GM18526 (cell line): ENCODE measurements around the gene KRT13.

Experiments
- POLR2A ChIP-seq: IDR thresholded peaks from 3 replicates; pipeline ENCODE4 v1.6.1; 2011; ENCODE audit not compliant: insufficient read length; ENCODE audit errors: extremely low read depth

KRT13 gene

DNA sequence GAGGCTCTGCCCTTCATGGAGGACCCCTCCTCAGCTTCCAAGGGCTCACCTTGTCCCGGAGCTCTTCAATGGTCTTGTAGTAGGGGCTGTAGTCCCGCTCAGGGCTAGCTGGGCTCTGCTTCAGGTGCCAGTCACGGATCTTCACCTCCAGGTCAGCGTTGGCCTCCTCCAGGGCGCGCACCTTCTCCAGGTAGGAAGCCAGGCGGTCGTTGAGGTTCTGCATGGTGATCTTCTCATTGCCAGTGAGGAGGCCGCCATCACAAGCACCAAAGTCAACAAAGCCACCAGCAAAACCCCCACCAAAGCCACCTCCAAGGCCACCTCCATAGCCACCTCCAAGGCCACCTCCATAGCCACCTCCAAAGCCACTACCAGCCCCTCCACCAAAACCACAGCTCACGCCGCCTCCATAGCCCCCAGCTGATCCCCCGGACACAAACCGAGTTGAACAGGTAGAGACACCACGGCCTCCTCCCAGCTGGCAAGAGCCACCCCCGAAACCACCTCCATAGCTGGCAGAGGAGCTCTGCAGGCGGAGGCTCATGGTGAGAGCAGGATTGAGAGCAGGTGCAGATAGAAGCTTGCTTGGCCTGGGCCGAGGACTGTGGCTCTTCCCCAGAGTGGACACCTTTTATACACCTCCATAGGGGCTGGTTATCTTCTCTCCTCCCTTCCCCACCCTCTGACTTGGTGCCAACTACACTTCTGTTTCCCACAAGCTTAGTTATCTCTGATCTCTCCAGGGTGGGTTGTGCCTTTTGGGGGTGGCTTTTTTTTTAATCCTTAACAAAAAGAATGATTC lies at the start of gene KRT13:
Gene KRT13 (minus strand): TSS at position 606 of the 802 bp plus-strand sequence. CDS start 62 bp downstream, at position 544.
- no peak for TF ChIP-seq POLR2A

DNA sequence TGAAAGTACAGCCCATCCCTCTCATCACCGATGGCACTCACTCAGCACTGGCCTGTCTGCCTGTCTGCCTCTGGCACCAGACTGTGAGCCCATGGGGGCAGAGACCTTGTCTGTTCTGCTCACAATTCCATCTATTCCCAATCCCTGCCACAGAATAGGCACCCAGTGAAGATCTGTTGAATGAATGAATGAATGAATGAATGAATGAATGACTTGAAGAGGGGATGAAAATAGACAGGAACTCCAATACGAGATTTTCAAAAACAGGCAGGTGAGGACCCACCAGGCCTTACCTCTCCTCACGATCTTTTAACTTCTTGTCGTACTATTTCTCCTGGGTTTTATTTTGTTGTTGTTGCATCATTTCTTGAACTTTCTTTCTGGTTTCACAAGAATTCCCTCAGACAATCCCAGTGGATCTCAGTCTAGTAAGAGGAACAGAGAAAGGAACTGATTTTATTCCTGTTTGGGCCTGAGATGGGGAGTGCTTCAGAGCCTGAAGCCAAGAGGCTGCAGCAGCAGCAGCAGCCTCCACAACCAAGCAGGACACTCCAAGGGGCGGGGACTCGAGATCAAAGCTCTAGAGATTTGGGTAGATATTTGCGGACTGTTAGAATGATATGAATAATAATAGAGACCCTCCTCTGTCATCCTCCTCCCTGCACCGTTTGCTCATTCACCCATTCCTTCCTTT lies 48.7 kb upstream of the KRT13 start:
- TF ChIP-seq POLR2A, result no peak

DNA sequence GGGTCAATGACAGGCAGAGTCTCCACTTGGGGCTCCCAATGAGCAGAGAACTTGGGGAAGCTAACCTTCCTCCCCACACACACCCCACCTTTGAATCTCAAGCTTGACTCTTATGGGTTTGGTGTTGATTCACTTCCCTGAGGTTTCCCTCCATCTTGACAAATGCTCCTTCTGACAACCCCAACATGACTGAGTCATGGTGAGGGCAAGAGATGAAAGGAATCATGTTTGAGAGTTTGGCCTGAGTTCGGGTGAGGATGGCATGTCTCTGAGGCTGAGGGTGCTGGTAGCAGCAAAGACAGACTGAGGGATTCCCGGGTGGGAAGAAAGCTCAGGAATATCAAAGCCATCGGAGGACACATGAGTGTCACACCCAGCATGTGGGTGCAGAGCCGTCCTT lies 47.8 kb upstream of the KRT13 start:
- TF ChIP-seq POLR2A, result no peak

DNA sequence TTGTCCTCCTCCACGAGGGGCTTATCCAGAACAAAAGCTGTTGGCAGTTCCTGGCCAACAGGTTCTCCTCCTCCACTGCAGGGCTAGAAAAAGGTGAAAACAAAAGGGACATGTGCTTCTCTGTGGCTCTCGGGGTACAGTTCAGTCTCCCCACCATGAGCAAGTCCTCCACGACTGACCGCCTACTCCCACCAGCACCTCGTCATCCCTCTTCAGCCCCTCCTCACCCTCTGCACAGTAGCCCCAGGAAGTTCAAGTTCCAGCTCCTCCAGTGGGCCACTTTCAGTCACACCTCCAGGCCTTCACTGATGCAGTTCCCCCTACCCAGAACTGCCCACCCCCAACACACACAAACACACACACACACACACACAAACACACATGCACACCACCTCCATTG lies 47.0 kb upstream of the KRT13 start:
- no peak for TF ChIP-seq POLR2A

DNA sequence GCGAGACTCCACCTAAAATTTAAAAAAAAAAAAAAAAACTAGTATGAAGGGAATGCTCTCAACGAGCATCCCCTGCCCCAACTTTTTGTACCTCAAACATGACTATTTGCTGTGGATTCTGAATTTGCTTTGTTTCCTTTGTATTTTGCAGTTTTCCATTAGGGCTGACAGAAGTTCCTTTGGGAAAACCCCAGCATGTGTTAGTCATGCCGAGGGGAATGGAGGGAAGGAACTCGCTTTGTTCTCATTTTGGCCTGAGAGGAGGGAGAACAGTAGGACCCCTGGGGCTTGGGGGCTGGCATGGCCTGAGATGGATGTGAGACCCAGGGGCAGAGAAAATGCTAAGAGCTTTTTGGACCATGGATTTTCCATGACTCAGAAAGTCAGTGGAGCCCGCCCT lies 46.0 kb upstream of the KRT13 start:
- no peak for TF ChIP-seq POLR2A

DNA sequence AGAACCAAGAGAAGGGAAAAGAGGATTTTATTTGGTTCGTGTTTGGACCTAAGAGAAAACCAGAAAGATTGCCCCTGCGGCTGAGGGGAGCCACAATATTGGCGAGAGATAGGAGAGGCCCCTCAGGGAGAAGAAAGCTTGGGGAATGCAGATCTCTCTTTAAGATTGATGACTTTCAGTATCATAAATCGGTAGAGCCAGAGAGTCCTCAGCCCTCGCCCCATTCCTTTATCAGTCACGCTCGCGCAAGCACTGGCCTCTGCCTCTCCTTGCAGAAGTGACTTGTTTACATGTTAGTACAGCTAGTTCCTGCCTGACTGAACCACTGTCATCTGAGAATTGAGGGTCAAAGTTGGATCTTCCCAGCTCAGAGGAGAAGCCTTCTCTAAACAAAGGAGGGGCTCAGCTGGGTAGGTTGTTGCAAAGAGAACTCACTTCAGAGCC lies 44.2 kb upstream of the KRT13 start:
- TF ChIP-seq POLR2A, result no peak

DNA sequence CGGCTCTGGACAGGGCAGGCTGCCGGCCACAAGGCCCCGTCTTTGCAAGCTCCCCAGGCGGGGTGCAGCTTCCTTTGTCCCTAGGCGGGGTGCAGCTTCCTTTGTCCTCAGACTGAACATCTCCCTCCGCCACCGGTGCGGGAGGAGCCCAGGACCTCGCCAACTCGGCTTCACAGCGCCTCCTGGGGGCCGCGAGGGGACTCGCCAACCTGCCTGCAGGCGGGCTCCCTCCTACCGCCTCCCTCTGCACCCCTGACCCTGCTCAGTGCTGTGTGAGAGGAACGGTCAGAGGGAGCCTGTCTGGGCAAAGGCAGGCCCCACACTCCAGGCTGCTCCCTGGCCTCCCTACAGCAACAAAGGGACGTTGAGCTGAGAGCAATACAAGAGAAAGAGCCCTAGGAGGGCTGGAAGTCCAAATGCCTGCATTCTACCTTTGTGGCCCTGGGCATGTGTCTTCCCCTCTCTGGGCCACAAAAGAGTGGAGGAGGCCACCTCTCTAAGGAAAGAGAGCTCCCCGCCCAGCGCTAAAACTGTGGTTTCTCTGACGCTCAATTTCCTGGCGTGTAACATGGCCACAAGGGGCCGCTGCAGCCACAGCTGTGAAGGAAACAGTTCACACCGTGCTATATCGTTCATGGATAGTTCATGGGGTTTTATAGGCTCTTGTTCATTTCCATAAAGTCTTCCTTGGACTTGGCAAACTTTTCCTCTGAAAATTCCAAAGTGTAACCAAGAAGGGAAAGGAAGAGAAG lies 43.6 kb upstream of the KRT13 start:
- TF ChIP-seq POLR2A, result no peak

DNA sequence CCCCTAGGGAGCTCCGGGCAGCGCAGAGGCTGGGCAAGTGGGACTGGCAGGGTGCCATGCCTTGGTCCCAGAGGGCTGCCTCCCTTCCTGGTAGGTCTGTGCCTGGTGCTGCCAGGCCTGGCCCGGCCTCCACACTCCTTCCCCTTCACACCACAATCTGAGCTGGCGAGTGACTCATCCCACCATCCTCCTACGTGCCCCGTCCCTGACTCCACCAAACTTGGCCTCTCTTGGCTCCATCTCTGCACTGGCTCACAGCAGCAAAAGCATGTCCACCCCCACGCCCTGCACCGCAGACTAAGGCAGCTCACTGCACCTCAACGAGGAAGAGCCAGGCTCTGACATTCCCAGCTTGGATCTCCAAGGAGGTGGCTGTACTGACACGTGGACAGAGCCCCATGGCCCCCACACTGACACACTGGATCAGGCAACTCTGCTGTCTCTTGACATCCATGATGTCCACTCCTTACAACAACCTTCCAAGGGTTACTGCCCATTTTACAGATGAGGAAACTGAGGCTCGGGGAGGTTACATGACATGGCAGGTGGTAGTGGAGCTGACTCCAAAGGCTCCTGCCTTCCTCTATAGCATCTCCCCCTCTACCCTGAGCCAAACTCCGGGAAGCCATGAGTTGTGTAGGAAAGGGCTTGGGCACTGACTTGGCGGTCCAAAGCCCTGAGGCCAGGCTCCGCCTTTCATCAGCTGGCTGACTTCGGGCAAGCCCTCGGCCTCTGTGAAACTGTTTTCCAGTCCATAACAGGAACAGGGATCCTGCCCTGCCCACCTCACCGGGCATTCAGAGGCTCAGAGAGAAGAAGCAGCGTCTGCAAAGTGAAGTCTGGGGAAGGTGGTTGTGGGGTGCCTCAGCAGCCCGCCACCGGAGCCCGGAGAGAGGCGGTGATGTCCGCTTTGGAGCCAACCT lies 42.8 kb upstream of the KRT13 start:
- TF ChIP-seq POLR2A, result no peak

DNA sequence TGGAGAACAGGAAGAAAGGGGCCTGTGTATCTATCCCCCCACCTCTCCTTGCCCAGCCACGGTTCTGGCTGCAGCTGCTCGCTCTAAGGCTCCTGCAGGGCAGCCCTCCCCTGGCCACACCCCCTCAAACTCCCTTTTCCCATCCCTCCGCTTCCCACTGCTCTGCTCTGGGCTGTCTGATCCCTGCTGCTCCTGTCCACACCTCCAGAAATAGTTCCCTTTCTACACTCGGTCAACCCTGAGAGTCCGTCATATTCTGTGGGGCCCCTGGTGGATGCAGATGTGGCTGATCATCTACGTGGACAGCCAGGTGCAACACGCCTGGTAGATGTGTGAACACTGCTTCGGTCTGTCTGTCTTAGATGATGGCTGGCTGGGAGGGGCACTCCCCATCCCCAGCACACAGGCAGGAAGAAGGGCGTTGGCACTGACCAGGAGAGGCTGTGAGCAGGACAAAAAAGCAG lies 42.0 kb upstream of the KRT13 start:
- TF ChIP-seq POLR2A, result no peak

DNA sequence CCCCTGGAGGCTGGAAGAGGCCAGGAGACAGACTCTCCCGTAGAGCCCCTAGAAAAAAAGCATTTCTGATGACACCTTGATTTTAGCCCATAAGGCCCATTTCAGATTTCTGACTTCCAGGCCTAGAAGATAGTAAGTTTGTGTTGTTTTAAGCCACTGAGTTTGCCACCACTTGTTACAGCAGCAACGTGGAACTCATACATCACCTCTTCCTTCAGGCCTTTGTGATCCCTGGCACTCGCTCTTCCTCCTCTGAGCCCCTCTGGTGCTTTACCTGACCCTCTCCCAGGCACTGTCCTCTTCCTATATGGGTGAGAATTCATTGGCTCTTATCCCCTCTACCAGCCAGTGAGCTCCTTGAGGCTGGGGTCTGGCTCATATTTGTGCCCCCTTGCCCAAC lies 41.4 kb upstream of the KRT13 start:
- TF ChIP-seq POLR2A, result no peak

DNA sequence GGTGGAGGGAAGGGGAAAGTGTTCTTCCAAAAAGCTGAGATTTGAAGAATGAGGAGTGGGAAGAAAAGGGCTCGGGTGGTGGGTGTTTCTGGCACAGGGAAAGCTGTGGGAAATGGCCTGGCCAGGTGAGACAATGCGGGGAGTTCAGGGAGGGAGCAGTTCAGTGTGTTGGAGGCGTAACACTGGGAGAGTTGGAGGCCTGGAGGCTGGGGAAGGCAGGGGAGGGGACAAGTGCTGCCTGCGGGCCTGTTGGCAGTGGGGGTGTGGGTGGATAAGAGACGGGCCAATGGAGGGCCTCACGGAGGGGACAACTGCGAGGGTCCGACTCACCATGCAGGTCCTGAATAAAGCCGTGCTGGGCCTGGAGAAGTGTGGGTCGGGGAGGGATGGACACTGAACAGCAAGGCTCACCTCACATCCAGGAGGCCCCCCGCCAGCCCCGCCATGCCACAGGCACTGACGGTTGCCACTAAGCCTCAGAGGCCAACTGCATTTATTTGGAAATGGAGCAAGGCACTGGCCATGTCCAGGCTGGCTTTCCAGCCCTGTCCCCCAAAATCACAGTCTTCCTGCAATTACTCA lies 40.5 kb upstream of the KRT13 start:
- TF ChIP-seq POLR2A, result no peak

DNA sequence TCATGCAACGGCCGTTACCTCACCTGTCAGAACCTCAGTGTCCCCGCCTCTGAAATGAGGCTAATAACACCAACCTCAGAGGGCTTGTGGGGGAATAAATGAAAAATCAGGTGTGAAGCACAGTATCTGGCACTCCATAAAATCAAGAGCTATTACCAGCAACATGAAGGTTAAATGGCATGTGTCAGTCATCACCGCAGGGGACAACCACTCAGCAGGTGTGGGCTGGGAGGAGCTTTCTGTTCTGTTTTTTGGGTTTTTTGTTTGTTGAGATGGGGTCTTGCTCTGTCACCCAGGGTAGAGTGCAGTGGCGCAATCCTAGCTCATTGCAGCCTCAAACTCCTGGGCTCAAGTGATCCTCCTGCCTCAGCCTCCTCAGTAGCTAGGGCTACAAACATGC lies 39.5 kb upstream of the KRT13 start:
- TF ChIP-seq POLR2A, result no peak

DNA sequence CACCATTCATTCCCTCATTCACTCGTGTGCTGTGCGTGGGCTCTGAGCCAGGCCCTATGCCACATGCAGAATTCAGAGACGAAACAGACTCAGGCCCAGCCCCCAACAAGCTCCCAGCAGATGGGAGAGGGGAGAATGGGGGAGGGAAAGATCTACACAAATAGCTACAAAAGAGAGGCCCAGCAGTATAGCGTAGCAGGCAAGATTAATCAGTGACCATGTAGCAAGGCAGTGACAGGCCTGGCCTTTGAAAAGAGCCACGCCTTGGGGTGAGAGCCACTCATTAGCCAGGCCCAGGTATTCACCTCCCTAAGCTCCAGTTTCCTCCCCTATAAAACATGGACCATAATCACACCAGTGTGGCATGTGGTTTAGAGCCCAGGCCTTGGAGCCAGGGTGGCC lies 39.1 kb upstream of the KRT13 start:
- no peak for TF ChIP-seq POLR2A

DNA sequence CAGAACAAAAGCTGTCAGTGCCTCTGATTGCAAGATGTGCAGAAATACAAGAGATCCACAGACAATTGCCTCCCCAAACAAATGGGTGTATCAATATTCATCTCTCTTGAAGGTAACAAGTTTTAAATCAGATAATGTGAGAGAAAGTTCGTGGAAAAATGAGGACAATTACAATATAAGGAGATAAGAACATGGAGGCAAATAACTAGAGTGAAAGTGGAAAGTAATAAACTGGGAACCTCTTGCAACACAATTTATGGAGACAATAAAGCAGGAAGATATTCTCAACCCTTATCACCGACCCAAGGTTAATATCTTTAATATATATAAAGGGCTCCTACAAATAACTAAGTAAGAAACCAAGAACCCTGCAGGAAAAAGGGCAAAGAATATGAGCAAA lies 36.9 kb upstream of the KRT13 start:
- no peak for TF ChIP-seq POLR2A
